Activated CD4-positive, alpha-beta T cell treated with anti-CD3 and anti-CD28 coated beads for 36 hours (primary cell): Measurements from ENCODE around the gene C1QTNF5. TPM values are rescaled to one million over a fixed set of nuclear protein-coding genes. Genes with fewer than 3 reads are reported as not detected.

Experiments used
- ATAC-seq: fragments of 200-7000 bp; cut with Tn5 transposase; one replicate; pipeline ENCODE4 v1.10.0; 2021; ENCODE audit warnings: mild to moderate bottlenecking, moderate library complexity
- CTCF ChIA-PET: fragments of 350-600 bp; sonication (Branson Sonifier 250); formaldehyde crosslinking; loops from one replicate; lab custom pipeline; 2021; ENCODE audit warnings: antibody characterized with exemption; lab: Charles Lee
- POLR2A ChIA-PET: fragments of 350-600 bp; sonication (Branson Sonifier 250); formaldehyde crosslinking; loops from one replicate; lab custom pipeline; 2021; ENCODE audit warnings: antibody characterized with exemption, inconsistent platforms; lab: Charles Lee
- DNase-seq: peaks from one replicate; pipeline ENCODE4 v3.0.0-alpha.2; 2020
- H3K27ac Mint-ChIP-seq: one replicate; pipeline ENCODE4 v1.8.0; 2021; ENCODE audit warnings: mixed read lengths
- H3K27me3 Mint-ChIP-seq: one replicate; pipeline ENCODE4 v1.8.0; 2021; ENCODE audit warnings: mixed read lengths
- H3K36me3 Mint-ChIP-seq: one replicate; pipeline ENCODE4 v1.8.0; 2021; ENCODE audit warnings: low read depth, mixed read lengths
- H3K4me1 Mint-ChIP-seq: one replicate; pipeline ENCODE4 v1.8.0; 2021; ENCODE audit warnings: mixed read lengths
- H3K4me3 Mint-ChIP-seq: one replicate; pipeline ENCODE4 v1.8.0; 2021; ENCODE audit warnings: mild to moderate bottlenecking, moderate library complexity, mixed read lengths
- H3K9me3 Mint-ChIP-seq: one replicate; pipeline ENCODE4 v1.8.0; 2021; ENCODE audit warnings: low read depth, mixed read lengths
- intact Hi-C, 2 experiments: fragments of 100-400 bp; cut with DNase I in 1 of 2; cut with micrococcal nuclease in 1 of 2; formaldehyde crosslinking; loops; one replicate each; pipeline versions ENCODE4 v1.14.2 to v1.15.1; 2022 to 2024; cut with DNase I, micrococcal nuclease
- total RNA-seq, 2 experiments: library from RNA; stranded (reverse); gene quantifications; one replicate each; pipeline ENCODE4 v1.2.3, GENCODE V29; 2021

C1QTNF5 gene
- total RNA-seq, 2 experiments from 2014 or later: not detected

- Mint-ChIP-seq H3K27ac (peak overlapping the region; percentile 99), H3K9me3 (no peaks in the 10 kb centered on the region), H3K27me3 (peaks cover 11% of the 10 kb centered on the region), H3K4me1 (peaks cover 31% of the 10 kb centered on the region), H3K36me3 (peaks cover 7% of the 10 kb centered on the region), H3K4me3 (peak overlapping the region; percentile 99)
- intact Hi-C loops: loop anchor here in 1 of 2 experiments (5.0 kb wide), 1 partner anchor 136 kb away; no protein-coding TSS in a partner anchor
- no peak for DNase-seq
- CTCF ChIA-PET: interaction anchor here (1.4 to 1.6 kb wide), 2 partner anchors 20 to 139 kb away, joined by 4 to 5 read pairs; no protein-coding TSS in a partner anchor
- POLR2A ChIA-PET: interaction anchor here (0.6 kb wide), 1 partner anchor 19 kb away, joined by 3 read pairs; no protein-coding TSS in a partner anchor
- no peak for ATAC-seq
Measured at GRCh38 chr11:119335655-119336543, 4.8 kb downstream of the C1QTNF5 start.

- peaks cover 29% of the 10 kb centered on the region for H3K4me1 Mint-ChIP-seq
Measured at GRCh38 chr11:119335091-119335654, 5.5 kb downstream of the C1QTNF5 start.

GRCh38 chr11:119334174-119334930, 6.3 kb downstream of the C1QTNF5 start, which contains the start of gene RNF26:
Gene RNF26, plus strand, starts transcription at chr11:119334527. Its CDS starts 596 bp downstream, at chr11:119335123.
- Mint-ChIP-seq H3K36me3 (peaks cover 7% of the 10 kb centered on the region), H3K27ac (peak within 1 kb of the TSS; percentile 99), H3K4me3 (peak within 1 kb of the TSS; percentile 99), H3K27me3 (peaks cover 7% of the 10 kb centered on the region), H3K4me1 (peaks cover 29% of the 10 kb centered on the region), H3K9me3 (no peaks in the 10 kb centered on the region)
- CTCF ChIA-PET: interaction anchor here (0.6 to 1.6 kb wide), 5 partner anchors 9 to 198 kb away, joined by 3 to 4 read pairs (median 4); no protein-coding TSS in a partner anchor
- intact Hi-C loops: loop anchor here (1.0 kb wide), 8 partner anchors 11 to 304 kb away; partner anchors contain the start of genes CBL (in 1 of the 2), HINFP (in 1 of the 2), SLC37A4 (in 1 of the 2) and USP2 (in 1 of the 2)
- ATAC-seq (peak; percentile 96), DNase-seq (peak; percentile 96)
- POLR2A ChIA-PET: interaction anchor here (0.5 to 0.7 kb wide), 5 partner anchors 14 to 731 kb away, joined by 3 to 7 read pairs (median 3); no protein-coding TSS in a partner anchor

More at GRCh38 chr11:119335091-119335654, 5.5 kb downstream of the C1QTNF5 start:
- ChIA-PET CTCF (interaction anchor here (1.4 kb wide), 2 partner anchors 8 to 21 kb away, joined by 4 read pairs; no protein-coding TSS in a partner anchor), POLR2A (interaction anchor here (0.6 kb wide), 1 partner anchor 20 kb away, joined by 3 read pairs; no protein-coding TSS in a partner anchor)
- H3K27ac Mint-ChIP-seq: peak overlapping the region; percentile 99
- ATAC-seq (no peak), DNase-seq (no peak)
- H3K4me3 Mint-ChIP-seq: peak overlapping the region; percentile 99
- peaks cover 9% of the 10 kb centered on the region for H3K27me3 Mint-ChIP-seq
- no peaks in the 10 kb centered on the region for H3K9me3 Mint-ChIP-seq
- intact Hi-C loops: loop anchor here in 1 of 2 experiments (5.0 kb wide), 1 partner anchor 137 kb away; no protein-coding TSS in a partner anchor
- peaks cover 7% of the 10 kb centered on the region for H3K36me3 Mint-ChIP-seq

GRCh38 chr11:119332111-119332765, 8.4 kb downstream of the C1QTNF5 start:
- no peaks in the 10 kb centered on the region for H3K27me3 Mint-ChIP-seq
- intact Hi-C loops: no loop called here
- no peak overlapping the region for H3K4me3 Mint-ChIP-seq
- POLR2A ChIA-PET: interaction anchor here (0.6 kb wide), 1 partner anchor 250 kb away, joined by 6 read pairs; no protein-coding TSS in a partner anchor
- CTCF ChIA-PET: interaction anchor here (1.1 to 2.5 kb wide), 2 partner anchors 8 to 9 kb away, joined by 6 to 22 read pairs; no protein-coding TSS in a partner anchor
- H3K27ac Mint-ChIP-seq: no peak overlapping the region
- no peak for ATAC-seq
- no peaks in the 10 kb centered on the region for H3K9me3 Mint-ChIP-seq
- peaks cover 21% of the 10 kb centered on the region for H3K4me1 Mint-ChIP-seq
- H3K36me3 Mint-ChIP-seq: peaks cover 5% of the 10 kb centered on the region
- DNase-seq: no peak

- no peak for ATAC-seq
- intact Hi-C loops: no loop called here
- H3K27me3 Mint-ChIP-seq: no peaks in the 10 kb centered on the region
- no peak overlapping the region for H3K4me3 Mint-ChIP-seq
- H3K27ac Mint-ChIP-seq: no peak overlapping the region
- H3K9me3 Mint-ChIP-seq: no peaks in the 10 kb centered on the region
- DNase-seq: no peak
- ChIA-PET POLR2A (no interaction called here), CTCF (interaction anchor here (1.1 to 1.4 kb wide), 2 partner anchors 9 to 26 kb away, joined by 3 read pairs; no protein-coding TSS in a partner anchor)
- peaks cover 5% of the 10 kb centered on the region for H3K4me1 Mint-ChIP-seq
- H3K36me3 Mint-ChIP-seq: no peaks in the 10 kb centered on the region
Measured at GRCh38 chr11:119330237-119330636, 10.4 kb downstream of the C1QTNF5 start.

- CTCF ChIA-PET: no interaction called here
- H3K9me3 Mint-ChIP-seq: no peaks in the 10 kb centered on the region
- H3K4me3 Mint-ChIP-seq: no peak overlapping the region
- no peak overlapping the region for H3K27ac Mint-ChIP-seq
- ATAC-seq: no peak
- intact Hi-C loops: no loop called here
- POLR2A ChIA-PET: no interaction called here
- no peak for DNase-seq
- no peaks in the 10 kb centered on the region for H3K27me3 Mint-ChIP-seq
- H3K36me3 Mint-ChIP-seq: no peaks in the 10 kb centered on the region
- H3K4me1 Mint-ChIP-seq: no peaks in the 10 kb centered on the region
Measured at GRCh38 chr11:119329320-119329719, 11.4 kb downstream of the C1QTNF5 start.

- POLR2A ChIA-PET: no interaction called here
- CTCF ChIA-PET: interaction anchor here (0.6 to 6.2 kb wide), 34 partner anchors 8 to 306 kb away, joined by 3 to 69 read pairs (median 5); partner anchors contain the start of genes C1QTNF5, CBL, NLRX1 and RPS25
- Mint-ChIP-seq H3K4me1 (peaks cover 16% of the 10 kb centered on the region), H3K4me3 (no peak overlapping the region), H3K27me3 (no peaks in the 10 kb centered on the region), H3K36me3 (no peaks in the 10 kb centered on the region), H3K9me3 (no peaks in the 10 kb centered on the region), H3K27ac (no peak overlapping the region)
- ATAC-seq: no peak
- intact Hi-C loops: loop anchor here (5.0 kb wide), 2 partner anchors 117 to 327 kb away; partner anchors contain the start of genes CBL (in 1 of the 2) and CENATAC (in 1 of the 2)
- DNase-seq: no peak
Measured at GRCh38 chr11:119324189-119324588, 16.5 kb downstream of the C1QTNF5 start.

GRCh38 chr11:119323532-119324033, 17.1 kb downstream of the C1QTNF5 start:
- intact Hi-C loops: loop anchor here (1.0 to 5.0 kb wide), 6 partner anchors 11 to 326 kb away; partner anchors contain the start of genes CBL (in 1 of the 2), CENATAC (in 1 of the 2), DPAGT1 (in 1 of the 2) and HYOU1 (in 1 of the 2)
- no peaks in the 10 kb centered on the region for H3K9me3 Mint-ChIP-seq
- H3K36me3 Mint-ChIP-seq: no peaks in the 10 kb centered on the region
- no peak overlapping the region for H3K4me3 Mint-ChIP-seq
- DNase-seq (peak; percentile 90), ATAC-seq (peak; percentile 21)
- no peak overlapping the region for H3K27ac Mint-ChIP-seq
- ChIA-PET POLR2A (no interaction called here), CTCF (interaction anchor here (0.6 to 6.2 kb wide), 48 partner anchors 8 to 706 kb away, joined by 3 to 69 read pairs (median 4); partner anchors contain the start of genes C1QTNF5, CBL, NLRX1 and RNF26)
- H3K27me3 Mint-ChIP-seq: peaks cover 3% of the 10 kb centered on the region
- H3K4me1 Mint-ChIP-seq: peaks cover 20% of the 10 kb centered on the region

GRCh38 chr11:119322921-119323531, 17.7 kb downstream of the C1QTNF5 start:
- Mint-ChIP-seq H3K9me3 (no peaks in the 10 kb centered on the region), H3K4me1 (peaks cover 25% of the 10 kb centered on the region), H3K27ac (no peak overlapping the region), H3K4me3 (no peak overlapping the region), H3K36me3 (no peaks in the 10 kb centered on the region), H3K27me3 (peaks cover 4% of the 10 kb centered on the region)
- ATAC-seq: no peak
- ChIA-PET CTCF (interaction anchor here (0.5 to 6.2 kb wide), 39 partner anchors 9 to 981 kb away, joined by 3 to 69 read pairs (median 5); partner anchors contain the start of genes C1QTNF5, CBL, CD3D and NLRX1), POLR2A (no interaction called here)
- DNase-seq: no peak
- intact Hi-C loops: loop anchor here (1.0 to 5.0 kb wide), 6 partner anchors 11 to 326 kb away; partner anchors contain the start of genes CBL (in 1 of the 2), CENATAC (in 1 of the 2), DPAGT1 (in 1 of the 2) and HYOU1 (in 1 of the 2)
